HepG2 (cell line): ENCODE measurements around the gene SLC4A7. TPM values are rescaled to one million over a fixed set of nuclear protein-coding genes. Genes with fewer than 3 reads are reported as not detected.
A peak's percentile ranks its signal among the peaks of the same experiment; 100 is the strongest.

Experiments
- CREM ChIP-seq, 2 experiments: sonication (generic) in 1 of 2; formaldehyde crosslinking in 1 of 2; IDR thresholded peaks; 2 replicates each; pipeline versions ENCODE4 v1.4.0 to v1.6.1; 2016 to 2020; ENCODE audit warnings: antibody characterized with exemption in 1 of 2, mild to moderate bottlenecking in 1 of 2, missing genetic modification reagents in 1 of 2
- GATA4 ChIP-seq: sonication (generic); IDR thresholded peaks from 2 replicates; pipeline ENCODE4 v1.6.1; 2016; ENCODE audit warnings: antibody characterized with exemption, low read depth, borderline replicate concordance
- GZF1 ChIP-seq: sonication (generic); formaldehyde crosslinking; IDR thresholded peaks from 2 replicates; pipeline ENCODE4 v1.5.1; 2020; ENCODE audit warnings: mild to moderate bottlenecking, missing genetic modification reagents
- NFYC ChIP-seq: IDR thresholded peaks from 2 replicates; pipeline ENCODE4 v1.6.1; 2016; ENCODE audit warnings: missing genetic modification reagents, missing compliant biosample characterization
- POLR2A ChIP-seq, 2 experiments: IDR thresholded peaks; 2 replicates each; pipeline ENCODE4 v1.6.1; 2011; ENCODE audit warnings: low read depth in 2 of 2, low read length in 2 of 2, mild to moderate bottlenecking in 1 of 2, moderate library complexity in 1 of 2; ENCODE audit not compliant: insufficient read depth in 1 of 2
- REPIN1 ChIP-seq: sonication (generic); formaldehyde crosslinking; IDR thresholded peaks from 2 replicates; pipeline ENCODE4 v1.8.0; 2022; ENCODE audit warnings: missing genetic modification reagents, low read depth, mild to moderate bottlenecking, borderline replicate concordance
- THAP11 ChIP-seq: IDR thresholded peaks from 2 replicates; pipeline ENCODE4 v1.6.1; 2016; ENCODE audit warnings: missing biosample characterization, missing genetic modification reagents
- ZNF138 ChIP-seq: sonication (generic); formaldehyde crosslinking; IDR thresholded peaks from 2 replicates; pipeline ENCODE4 v1.5.0; 2020; ENCODE audit warnings: mild to moderate bottlenecking, low read depth, missing genetic modification reagents
- ZNF160 ChIP-seq: sonication (generic); formaldehyde crosslinking; IDR thresholded peaks from 2 replicates; pipeline ENCODE4 v1.8.0; 2022; ENCODE audit warnings: mild to moderate bottlenecking, inconsistent platforms, missing genetic modification reagents
- ZNF660 ChIP-seq: sonication (generic); formaldehyde crosslinking; IDR thresholded peaks from 2 replicates; pipeline ENCODE4 v1.5.1; 2020; ENCODE audit warnings: mild to moderate bottlenecking, low read depth, missing genetic modification reagents, borderline replicate concordance
- polyA plus RNA-seq, 8 experiments: library from polyadenylated mRNA; depleted of rRNA in 3 of 8; stranded (reverse) in 7 of 8; unstranded in 1 of 8; fragments of >200 nt; fragmentation: Illumina TruSeq in 4 of 8; extraction: Trizol in 4 of 8; gene quantifications; 2 replicates each; pipeline versions ENCODE4 v1.2.1 to v1.2.3, GENCODE V29; 2011 to 2016; ENCODE audit warnings: low read depth in 4 of 8, missing spikeins in 1 of 8, mixed read lengths in 1 of 8; ENCODE audit not compliant: insufficient read depth in 1 of 8
- total RNA-seq, 5 experiments: library from RNA; depleted of rRNA; stranded (reverse); fragments of >200 nt; fragmentation: Illumina TruSeq; extraction: Trizol; gene quantifications; 2 replicates each; pipeline ENCODE4 v1.2.3, GENCODE V29; 2016; ENCODE audit warnings: low read depth in 1 of 5
- TF ChIP-seq, protein P1 (sequence below): sonication (generic); formaldehyde crosslinking; IDR thresholded peaks from 2 replicates; pipeline ENCODE4 v1.4.0; 2020; ENCODE audit warnings: missing genetic modification reagents
- TF ChIP-seq, protein P2 (sequence below): sonication (generic); formaldehyde crosslinking; conservative IDR thresholded peaks from 2 replicates; pipeline ENCODE4 v1.4.0; 2020; ENCODE audit warnings: missing genetic modification reagents
- TF ChIP-seq, protein P3 (sequence below): sonication (generic); formaldehyde crosslinking; IDR thresholded peaks from 2 replicates; pipeline ENCODE4 v1.8.1; 2022; ENCODE audit warnings: mild to moderate bottlenecking, missing genetic modification reagents

The SLC4A7 gene
- total and polyA plus RNA-seq, 2 of the 13 experiments (the other 11 are each of a cell fraction or from before 2014, with no cell fraction given), result 16.4 to 43.8 TPM

DNA sequence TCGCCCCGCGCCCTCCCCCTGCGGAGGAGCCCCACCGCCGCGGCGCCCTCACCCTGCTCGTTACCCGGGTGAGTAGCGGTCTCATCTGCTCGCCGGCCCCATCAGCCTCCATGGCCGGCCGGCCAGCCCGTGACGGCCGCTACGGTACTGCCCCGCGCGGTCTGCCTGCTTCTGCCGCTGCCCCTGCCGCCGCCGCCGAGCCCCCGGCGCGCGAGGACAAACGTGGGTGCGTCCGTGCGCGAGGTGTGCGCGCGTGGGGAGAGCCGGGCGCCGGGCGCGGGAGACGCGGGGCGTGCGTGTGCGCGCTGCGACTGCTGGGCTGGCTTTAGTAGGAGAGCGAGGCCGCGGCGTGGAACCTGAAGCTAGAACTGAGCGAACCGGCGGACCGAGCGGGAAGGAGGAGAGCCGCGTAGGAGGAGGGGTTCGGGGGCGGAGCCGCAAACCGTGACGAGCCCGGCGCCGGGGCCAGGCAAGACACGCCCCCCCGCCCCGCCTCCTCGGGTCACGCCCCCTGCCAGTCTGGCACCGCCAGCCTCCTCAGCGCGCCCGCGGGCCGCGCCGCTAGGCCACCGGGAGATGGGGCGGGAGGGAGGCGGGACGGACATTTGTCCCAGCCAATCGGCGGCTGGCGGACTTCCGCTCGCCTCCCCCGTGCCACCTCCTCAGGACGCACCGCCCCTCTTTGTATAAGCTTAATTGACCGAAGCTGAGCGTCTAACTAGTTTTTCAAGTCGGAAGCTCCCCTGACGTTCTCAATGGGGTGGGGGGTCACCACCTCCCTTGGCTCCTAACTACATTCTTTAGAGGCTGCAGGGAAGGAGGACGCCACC, at the start of gene SLC4A7 (continued):
- TF ChIP-seq, protein P1, sequence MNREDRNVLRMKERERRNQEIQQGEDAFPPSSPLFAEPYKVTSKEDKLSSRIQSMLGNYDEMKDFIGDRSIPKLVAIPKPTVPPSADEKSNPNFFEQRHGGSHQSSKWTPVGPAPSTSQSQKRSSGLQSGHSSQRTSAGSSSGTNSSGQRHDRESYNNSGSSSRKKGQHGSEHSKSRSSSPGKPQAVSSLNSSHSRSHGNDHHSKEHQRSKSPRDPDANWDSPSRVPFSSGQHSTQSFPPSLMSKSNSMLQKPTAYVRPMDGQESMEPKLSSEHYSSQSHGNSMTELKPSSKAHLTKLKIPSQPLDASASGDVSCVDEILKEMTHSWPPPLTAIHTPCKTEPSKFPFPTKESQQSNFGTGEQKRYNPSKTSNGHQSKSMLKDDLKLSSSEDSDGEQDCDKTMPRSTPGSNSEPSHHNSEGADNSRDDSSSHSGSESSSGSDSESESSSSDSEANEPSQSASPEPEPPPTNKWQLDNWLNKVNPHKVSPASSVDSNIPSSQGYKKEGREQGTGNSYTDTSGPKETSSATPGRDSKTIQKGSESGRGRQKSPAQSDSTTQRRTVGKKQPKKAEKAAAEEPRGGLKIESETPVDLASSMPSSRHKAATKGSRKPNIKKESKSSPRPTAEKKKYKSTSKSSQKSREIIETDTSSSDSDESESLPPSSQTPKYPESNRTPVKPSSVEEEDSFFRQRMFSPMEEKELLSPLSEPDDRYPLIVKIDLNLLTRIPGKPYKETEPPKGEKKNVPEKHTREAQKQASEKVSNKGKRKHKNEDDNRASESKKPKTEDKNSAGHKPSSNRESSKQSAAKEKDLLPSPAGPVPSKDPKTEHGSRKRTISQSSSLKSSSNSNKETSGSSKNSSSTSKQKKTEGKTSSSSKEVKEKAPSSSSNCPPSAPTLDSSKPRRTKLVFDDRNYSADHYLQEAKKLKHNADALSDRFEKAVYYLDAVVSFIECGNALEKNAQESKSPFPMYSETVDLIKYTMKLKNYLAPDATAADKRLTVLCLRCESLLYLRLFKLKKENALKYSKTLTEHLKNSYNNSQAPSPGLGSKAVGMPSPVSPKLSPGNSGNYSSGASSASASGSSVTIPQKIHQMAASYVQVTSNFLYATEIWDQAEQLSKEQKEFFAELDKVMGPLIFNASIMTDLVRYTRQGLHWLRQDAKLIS (CRISPR knock-in tag), result no peak
- TF ChIP-seq POLR2A (IDR thresholded peaks at IDR 0.05; ENCODE audit: insufficient read depth in 1 of 2, low read depth in 2 of 2, low read length in 2 of 2) (peak; percentile 89 to 96), NFYC (CRISPR knock-in tag) (peak; percentile 88), ZNF138 (0 out of 2 replicates have a peak, but pooled peaks have one; percentile 9), GZF1 (CRISPR knock-in tag) (no peak), ZNF660 (no peak), GATA4 (peak; percentile 59; the same call in 1 of the 2 replicates), THAP11 (CRISPR knock-in tag) (peak; percentile 58), ZNF160 (peak; percentile 25; the same call in 1 of the 2 replicates), CREM (IDR thresholded peaks at IDR 0.05) (no peak), CREM (CRISPR knock-in tag; IDR thresholded peaks at IDR 0.05) (no peak), REPIN1 (CRISPR knock-in tag) (peak; percentile 71)
- TF ChIP-seq, protein P2, sequence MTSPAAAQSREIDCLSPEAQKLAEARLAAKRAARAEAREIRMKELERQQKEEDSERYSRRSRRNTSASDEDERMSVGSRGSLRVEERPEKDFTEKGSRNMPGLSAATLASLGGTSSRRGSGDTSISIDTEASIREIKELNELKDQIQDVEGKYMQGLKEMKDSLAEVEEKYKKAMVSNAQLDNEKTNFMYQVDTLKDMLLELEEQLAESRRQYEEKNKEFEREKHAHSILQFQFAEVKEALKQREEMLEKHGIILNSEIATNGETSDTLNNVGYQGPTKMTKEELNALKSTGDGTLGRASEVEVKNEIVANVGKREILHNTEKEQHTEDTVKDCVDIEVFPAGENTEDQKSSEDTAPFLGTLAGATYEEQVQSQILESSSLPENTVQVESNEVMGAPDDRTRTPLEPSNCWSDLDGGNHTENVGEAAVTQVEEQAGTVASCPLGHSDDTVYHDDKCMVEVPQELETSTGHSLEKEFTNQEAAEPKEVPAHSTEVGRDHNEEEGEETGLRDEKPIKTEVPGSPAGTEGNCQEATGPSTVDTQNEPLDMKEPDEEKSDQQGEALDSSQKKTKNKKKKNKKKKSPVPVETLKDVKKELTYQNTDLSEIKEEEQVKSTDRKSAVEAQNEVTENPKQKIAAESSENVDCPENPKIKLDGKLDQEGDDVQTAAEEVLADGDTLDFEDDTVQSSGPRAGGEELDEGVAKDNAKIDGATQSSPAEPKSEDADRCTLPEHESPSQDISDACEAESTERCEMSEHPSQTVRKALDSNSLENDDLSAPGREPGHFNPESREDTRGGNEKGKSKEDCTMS (CRISPR knock-in tag), result no peak
- TF ChIP-seq, protein P3, sequence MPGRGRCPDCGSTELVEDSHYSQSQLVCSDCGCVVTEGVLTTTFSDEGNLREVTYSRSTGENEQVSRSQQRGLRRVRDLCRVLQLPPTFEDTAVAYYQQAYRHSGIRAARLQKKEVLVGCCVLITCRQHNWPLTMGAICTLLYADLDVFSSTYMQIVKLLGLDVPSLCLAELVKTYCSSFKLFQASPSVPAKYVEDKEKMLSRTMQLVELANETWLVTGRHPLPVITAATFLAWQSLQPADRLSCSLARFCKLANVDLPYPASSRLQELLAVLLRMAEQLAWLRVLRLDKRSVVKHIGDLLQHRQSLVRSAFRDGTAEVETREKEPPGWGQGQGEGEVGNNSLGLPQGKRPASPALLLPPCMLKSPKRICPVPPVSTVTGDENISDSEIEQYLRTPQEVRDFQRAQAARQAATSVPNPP, result peak; percentile 83
